GM19463 (cell line): ENCODE data around the gene TMEM151A.
"Not testable (repeated sequence)": the region's sequence is repeated elsewhere in the genome, so short reads cannot be mapped to it uniquely, and the experiment has no call there.

Source experiments
- ATAC-seq: cut with Tn5 transposase; IDR thresholded peaks from one replicate; pipeline ENCODE4 v1.9.1; 2021; ENCODE audit warnings: mild to moderate bottlenecking, moderate library complexity; ENCODE audit not compliant: unreplicated experiment

TMEM151A gene

GRCh38 chr11:66320289-66320688 is 28.6 kb downstream of the TMEM151A start:
- not testable (repeated sequence) for ATAC-seq

GRCh38 chr11:66320748-66321147 is 29.1 kb downstream of the TMEM151A start:
- not testable (repeated sequence) for ATAC-seq

- no peak for ATAC-seq
Measured at GRCh38 chr11:66321606-66322005, 29.9 kb downstream of the TMEM151A start.

- no peak for ATAC-seq
Measured at GRCh38 chr11:66322732-66323427, 31.2 kb downstream of the TMEM151A start.

GRCh38 chr11:66323684-66324083 is 32.0 kb downstream of the TMEM151A start:
- ATAC-seq, result no peak

GRCh38 chr11:66324664-66325063 is 33.0 kb downstream of the TMEM151A start:
- no peak for ATAC-seq

GRCh38 chr11:66325263-66325671 is 33.6 kb downstream of the TMEM151A start:
- no peak for ATAC-seq

- no peak for ATAC-seq
Measured at GRCh38 chr11:66326261-66327111, 34.8 kb downstream of the TMEM151A start.

GRCh38 chr11:66327171-66328030 is 35.7 kb downstream of the TMEM151A start:
- ATAC-seq, result no peak

- ATAC-seq, result no peak
Measured at GRCh38 chr11:66328031-66328301, 36.3 kb downstream of the TMEM151A start.

GRCh38 chr11:66328302-66329144 is 36.8 kb downstream of the TMEM151A start:
- ATAC-seq, result peak; percentile 68

- ATAC-seq, result no peak
Measured at GRCh38 chr11:66329165-66329673, 37.5 kb downstream of the TMEM151A start.

GRCh38 chr11:66330931-66331330 is 39.2 kb downstream of the TMEM151A start:
- no peak for ATAC-seq

GRCh38 chr11:66331542-66332370 is 40.1 kb downstream of the TMEM151A start:
- ATAC-seq, result no peak

GRCh38 chr11:66332371-66333219 is 40.9 kb downstream of the TMEM151A start:
- no peak for ATAC-seq

GRCh38 chr11:66333220-66333877 is 41.7 kb downstream of the TMEM151A start:
- ATAC-seq, result no peak

- ATAC-seq, result no peak
Measured at GRCh38 chr11:66333896-66334604, 42.4 kb downstream of the TMEM151A start.
